ENCODE data around the gene ZFP57. TPM values are rescaled to one million over a fixed set of nuclear protein-coding genes. Genes with fewer than 3 reads are reported as not detected.
A peak's percentile ranks its signal among the peaks of the same experiment; 100 is the strongest.

ZFP57 gene
- total RNA-seq, 4 donors from 2014 or later: 0.23 to 6.2 (median 1.2) TPM; not detected in 1

DNA sequence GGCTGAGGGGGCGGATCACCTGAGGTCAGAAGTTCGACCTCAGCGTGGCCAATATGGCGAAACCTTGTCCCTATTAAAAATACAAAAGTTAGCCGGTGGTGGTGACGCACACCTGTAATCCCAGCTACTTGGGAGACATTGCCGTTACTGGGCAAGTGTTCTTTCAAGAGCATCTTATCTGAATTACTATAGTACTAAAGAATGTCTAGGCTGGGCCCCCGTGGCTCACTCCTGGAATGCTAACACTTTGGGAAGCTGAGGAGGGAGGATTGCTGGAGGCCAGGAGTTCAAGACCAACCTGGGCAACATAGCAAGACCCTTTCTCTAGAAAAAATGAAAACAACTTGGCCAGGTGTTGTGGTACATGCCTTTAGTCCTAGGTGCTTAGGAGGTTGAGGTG is 859 bp upstream of the ZFP57 start:
- H3K36me3 ChIP-seq: no peaks in the 10 kb centered on the region
- H3K4me1 ChIP-seq: peaks cover 0 to 7% (median 0%) of the 10 kb centered on the region in 4 donors
- H3K9me3 ChIP-seq: no peaks in the 10 kb centered on the region
- intact Hi-C loops (cut with DNase I): no loop called here
- peaks cover 0 to 11% (median 0%) of the 10 kb centered on the region in 4 donors for H3K27me3 ChIP-seq
- TF ChIP-seq, protein P1, sequence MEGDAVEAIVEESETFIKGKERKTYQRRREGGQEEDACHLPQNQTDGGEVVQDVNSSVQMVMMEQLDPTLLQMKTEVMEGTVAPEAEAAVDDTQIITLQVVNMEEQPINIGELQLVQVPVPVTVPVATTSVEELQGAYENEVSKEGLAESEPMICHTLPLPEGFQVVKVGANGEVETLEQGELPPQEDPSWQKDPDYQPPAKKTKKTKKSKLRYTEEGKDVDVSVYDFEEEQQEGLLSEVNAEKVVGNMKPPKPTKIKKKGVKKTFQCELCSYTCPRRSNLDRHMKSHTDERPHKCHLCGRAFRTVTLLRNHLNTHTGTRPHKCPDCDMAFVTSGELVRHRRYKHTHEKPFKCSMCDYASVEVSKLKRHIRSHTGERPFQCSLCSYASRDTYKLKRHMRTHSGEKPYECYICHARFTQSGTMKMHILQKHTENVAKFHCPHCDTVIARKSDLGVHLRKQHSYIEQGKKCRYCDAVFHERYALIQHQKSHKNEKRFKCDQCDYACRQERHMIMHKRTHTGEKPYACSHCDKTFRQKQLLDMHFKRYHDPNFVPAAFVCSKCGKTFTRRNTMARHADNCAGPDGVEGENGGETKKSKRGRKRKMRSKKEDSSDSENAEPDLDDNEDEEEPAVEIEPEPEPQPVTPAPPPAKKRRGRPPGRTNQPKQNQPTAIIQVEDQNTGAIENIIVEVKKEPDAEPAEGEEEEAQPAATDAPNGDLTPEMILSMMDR (IDR thresholded peaks at IDR 0.05): no peak
- H3K27ac ChIP-seq (replicated peaks in 1 of 4): no peak overlapping the region
- WGBS: 90% methylated on average over 8 of the region's 8 CpGs
- DNase-seq (ENCODE audit: extremely low spot score): no peak
- H3K4me3 ChIP-seq: no peak overlapping the region

DNA sequence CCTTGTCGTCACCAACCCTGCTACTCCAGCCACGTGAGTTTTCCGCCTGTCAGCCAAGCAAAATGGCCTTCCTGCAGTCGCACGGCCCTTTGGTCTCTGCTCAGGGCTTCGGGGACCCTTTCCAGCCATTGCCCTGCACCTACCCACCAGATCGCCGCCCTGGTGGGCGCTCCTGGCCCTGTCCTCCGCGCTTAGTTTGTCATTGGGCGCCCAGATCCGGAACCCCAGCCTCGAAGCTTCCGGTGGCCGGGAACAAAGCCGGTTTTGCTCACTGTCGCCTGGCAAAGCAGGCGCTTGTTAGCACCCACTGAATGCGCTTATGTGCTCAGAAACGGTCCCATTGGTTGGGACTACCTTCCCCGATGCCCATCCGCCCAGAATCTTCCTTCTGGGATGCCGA is 536 bp downstream of the ZFP57 start:
- Histone ChIP-seq H3K27me3 (peaks cover 0 to 11% (median 0%) of the 10 kb centered on the region in 4 donors), H3K9me3 (no peaks in the 10 kb centered on the region), H3K36me3 (no peaks in the 10 kb centered on the region), H3K4me1 (peaks cover 0 to 11% (median 0%) of the 10 kb centered on the region in 4 donors), H3K27ac (replicated peaks in 1 of 4) (no peak overlapping the region), H3K4me3 (peak overlapping the region in 2 of 4 donors; percentile 33 to 49)
- no peak for DNase-seq (ENCODE audit: extremely low spot score)
- intact Hi-C loops (cut with DNase I): no loop called here
- 92% methylated on average over 24 of the region's 24 CpGs for WGBS
- TF ChIP-seq POLR2A (IDR thresholded peaks at IDR 0.05; ENCODE audit: low read depth) (no peak), POLR2AphosphoS5 (IDR thresholded peaks at IDR 0.05) (no peak), EP300 (IDR thresholded peaks at IDR 0.05) (no peak)
- TF ChIP-seq, protein P1 (IDR thresholded peaks at IDR 0.05): no peak

DNA sequence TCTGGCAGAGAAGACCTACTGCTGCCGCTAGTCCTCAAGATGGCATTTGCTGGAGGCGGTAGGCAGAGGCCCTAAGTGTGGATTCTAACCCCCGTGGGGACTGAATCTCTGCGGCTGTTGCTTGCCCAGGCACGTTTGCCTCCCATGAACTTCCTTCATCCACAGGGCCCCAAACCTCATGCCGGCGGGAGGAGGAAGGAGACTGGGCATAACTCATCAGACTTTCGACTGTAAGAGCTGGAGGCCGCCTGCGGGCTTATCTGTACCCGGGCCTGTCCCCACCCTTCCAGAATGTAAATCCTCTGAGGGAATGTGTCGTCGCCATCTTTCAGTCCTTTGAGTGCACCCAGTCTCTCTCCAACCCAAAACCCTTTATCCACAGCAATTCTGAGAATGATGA is 990 bp downstream of the ZFP57 start:
- 88% methylated on average over 13 of the region's 13 CpGs for WGBS
- peaks cover 0 to 11% (median 0%) of the 10 kb centered on the region in 4 donors for H3K4me1 ChIP-seq
- H3K9me3 ChIP-seq: no peaks in the 10 kb centered on the region
- H3K27ac ChIP-seq (replicated peaks in 1 of 4): no peak overlapping the region
- peak overlapping the region in 1 of 4 donors; percentile 33 for H3K4me3 ChIP-seq
- no peaks in the 10 kb centered on the region for H3K36me3 ChIP-seq
- DNase-seq (ENCODE audit: extremely low spot score): no peak
- peaks cover 0 to 11% (median 0%) of the 10 kb centered on the region in 4 donors for H3K27me3 ChIP-seq
- intact Hi-C loops (cut with DNase I): no loop called here
- TF ChIP-seq POLR2A (IDR thresholded peaks at IDR 0.05; ENCODE audit: low read depth): no peak

DNA sequence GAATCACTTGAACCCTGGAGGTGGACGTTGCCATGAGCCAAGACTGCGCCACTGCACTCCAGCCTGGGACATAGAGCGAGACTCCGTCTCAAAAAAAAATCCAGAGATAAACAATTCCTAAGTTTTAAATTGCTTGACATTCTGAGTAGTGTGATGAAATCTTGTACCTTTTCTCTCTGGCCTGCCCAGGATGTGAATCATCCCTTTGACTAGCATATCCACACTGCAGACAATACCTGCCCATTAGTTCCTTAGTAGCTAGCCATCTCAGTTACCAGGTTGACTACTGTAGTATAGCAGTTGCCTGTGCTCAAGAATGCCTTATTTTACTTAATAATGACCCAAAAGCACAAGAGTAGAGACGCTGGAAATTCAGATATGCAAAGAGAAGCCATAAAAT is 2.8 kb downstream of the ZFP57 start:
- no peaks in the 10 kb centered on the region for H3K36me3 ChIP-seq
- no peak overlapping the region for H3K4me3 ChIP-seq
- peaks cover 0 to 11% (median 0%) of the 10 kb centered on the region in 4 donors for H3K4me1 ChIP-seq
- peaks cover 0 to 11% (median 0%) of the 10 kb centered on the region in 4 donors for H3K27me3 ChIP-seq
- intact Hi-C loops (cut with DNase I): no loop called here
- no peaks in the 10 kb centered on the region for H3K9me3 ChIP-seq
- no peak overlapping the region for H3K27ac ChIP-seq (replicated peaks in 1 of 4)
- 94% methylated on average over 5 of the region's 5 CpGs for WGBS
- TF ChIP-seq, protein P1 (IDR thresholded peaks at IDR 0.05): no peak
- no peak for TF ChIP-seq POLR2A (IDR thresholded peaks at IDR 0.05; ENCODE audit: low read depth)
- no peak for TF ChIP-seq EP300 (IDR thresholded peaks at IDR 0.05)
- TF ChIP-seq POLR2AphosphoS5 (IDR thresholded peaks at IDR 0.05): no peak
- DNase-seq (ENCODE audit: extremely low spot score): no peak

DNA sequence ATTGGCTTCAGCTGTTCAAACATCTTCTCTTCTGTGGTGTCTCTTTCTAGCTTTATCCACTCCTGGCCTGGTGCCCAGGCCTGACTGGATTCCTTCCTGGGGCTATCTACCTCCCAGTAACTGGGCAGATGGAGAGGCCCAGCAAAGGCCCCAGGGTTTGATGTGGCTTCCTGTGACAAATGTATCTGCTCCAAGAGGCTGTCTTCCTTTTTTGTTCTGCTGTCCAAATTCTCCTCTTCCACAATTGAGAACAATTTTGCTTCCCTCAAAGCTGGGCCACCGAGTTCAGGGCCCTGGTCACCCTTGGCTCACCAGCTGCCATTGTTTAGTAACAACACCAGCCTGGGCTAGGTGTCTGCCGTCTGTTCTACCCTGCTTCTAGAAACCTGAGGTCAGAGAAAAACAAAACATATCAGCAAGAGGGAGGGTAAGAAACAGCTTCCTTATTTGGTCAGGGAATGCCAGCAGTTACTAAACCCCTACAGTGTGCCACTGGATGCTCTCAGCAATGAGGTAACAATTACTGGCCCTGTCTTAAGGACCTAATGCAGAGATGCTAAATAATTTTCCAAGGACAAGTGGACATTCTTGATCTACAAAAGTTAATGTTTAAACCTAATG is 3.9 kb downstream of the ZFP57 start:
- 32% methylated on average over 2 of the region's 2 CpGs for WGBS
- Histone ChIP-seq H3K4me1 (peaks cover 0 to 11% (median 0%) of the 10 kb centered on the region in 4 donors), H3K9me3 (no peaks in the 10 kb centered on the region), H3K27me3 (peaks cover 0 to 11% (median 0%) of the 10 kb centered on the region in 4 donors), H3K36me3 (no peaks in the 10 kb centered on the region), H3K4me3 (no peak overlapping the region), H3K27ac (replicated peaks in 1 of 4) (peak overlapping the region in 1 of 4 donors; percentile 48)
- DNase-seq (ENCODE audit: extremely low spot score): no peak
- intact Hi-C loops (cut with DNase I): no loop called here
- no peak for TF ChIP-seq EP300 (IDR thresholded peaks at IDR 0.05)
- TF ChIP-seq, protein P1 (IDR thresholded peaks at IDR 0.05): no peak
- TF ChIP-seq POLR2AphosphoS5 (IDR thresholded peaks at IDR 0.05): no peak
- no peak for TF ChIP-seq POLR2A (IDR thresholded peaks at IDR 0.05; ENCODE audit: low read depth)

Data from esophagus muscularis mucosa (tissue), 4 donors.